RPMI7951 (cell line): ENCODE measurements around the gene ACOT11. TPM values are rescaled to one million over a fixed set of nuclear protein-coding genes. Genes with fewer than 3 reads are reported as not detected.
A peak's percentile ranks its signal among the peaks of the same experiment; 100 is the strongest.

Experiments
- DNase-seq: peaks from one replicate; pipeline ENCODE4 v3.0.0-alpha.2; 2012; ENCODE audit warnings: low read depth
- total RNA-seq: library from RNA; depleted of rRNA; stranded (reverse); fragments of >200 nt; shearing (Covaris generic); gene quantifications from 2 replicates; pipeline ENCODE4 v1.2.3, GENCODE V29; 2014

ACOT11 gene
- total RNA-seq, 1 experiment from 2014 or later, result 0.60 TPM

DNA sequence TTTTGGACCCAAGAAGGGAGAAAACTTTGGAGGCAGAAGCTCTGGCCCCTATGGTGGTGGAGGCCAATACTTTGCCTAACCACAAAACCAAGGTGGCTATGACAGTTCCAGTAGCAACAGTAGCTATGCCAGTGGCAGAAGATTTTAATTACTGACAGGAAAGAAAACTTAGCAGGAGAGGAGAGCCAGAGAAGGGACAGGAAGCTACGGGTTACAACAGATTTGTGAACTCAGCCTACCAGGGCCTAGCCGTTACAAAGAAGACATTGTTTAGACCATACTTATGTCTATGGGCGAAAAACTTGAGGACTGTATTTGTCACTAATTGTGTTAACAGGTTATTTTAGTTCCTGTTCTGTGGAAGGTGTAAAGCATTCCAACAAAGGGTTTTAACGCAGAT is 10.4 kb upstream of the ACOT11 start:
- no peak for DNase-seq

DNA sequence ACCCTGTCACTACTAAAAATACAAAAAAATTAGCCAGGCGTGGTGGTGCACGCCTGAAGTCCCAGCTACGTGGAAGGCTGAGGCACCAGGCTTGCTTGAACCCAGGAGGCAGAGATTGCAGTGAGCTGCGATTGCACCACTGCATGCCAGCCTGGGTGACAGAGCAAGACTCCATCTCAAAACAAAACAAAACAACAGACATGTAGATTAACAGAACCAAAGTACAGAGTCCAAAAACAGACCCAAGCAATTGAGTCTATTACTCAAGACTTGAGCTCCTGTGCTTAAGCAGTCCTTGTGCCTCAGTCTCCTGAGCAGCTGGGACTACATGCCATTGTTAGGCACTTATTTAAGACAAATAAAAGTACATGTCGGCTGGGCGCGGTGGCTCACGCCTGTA is 9.5 kb upstream of the ACOT11 start:
- DNase-seq, result no peak

DNA sequence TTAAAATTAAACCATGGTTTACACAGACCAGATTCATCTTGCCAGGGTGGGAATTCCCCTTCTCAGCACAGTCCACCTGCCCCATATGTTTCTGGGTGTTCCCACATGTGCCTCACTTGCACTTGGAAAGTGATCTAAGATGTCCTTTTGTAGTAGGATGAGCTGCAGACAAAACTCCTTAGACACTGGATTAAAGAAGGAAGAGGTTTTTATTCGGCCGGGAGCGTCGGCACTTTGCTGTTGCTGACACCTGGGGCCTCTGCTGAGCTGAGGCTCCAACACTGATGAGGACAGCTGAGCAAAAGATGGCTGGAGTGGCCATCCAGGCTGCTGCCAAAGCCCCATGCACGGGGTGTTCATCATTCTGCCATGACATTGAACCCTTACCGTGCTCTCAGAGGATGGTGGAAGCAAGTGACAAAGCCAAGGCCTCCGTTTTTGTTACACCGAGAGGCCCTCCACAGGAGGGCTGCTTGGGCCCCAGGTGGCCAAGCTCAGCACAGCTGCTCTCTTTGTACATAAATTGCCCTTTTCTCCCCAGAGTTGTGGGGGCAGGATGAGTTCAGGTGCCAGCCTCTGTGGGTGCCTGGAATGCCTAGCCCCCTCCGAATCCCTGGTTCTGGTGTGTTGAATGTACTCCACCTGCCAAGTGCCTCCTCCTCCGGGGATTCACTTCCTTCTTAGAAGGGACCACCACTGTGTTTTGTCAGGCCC is 7.3 kb upstream of the ACOT11 start:
- no peak for DNase-seq

DNA sequence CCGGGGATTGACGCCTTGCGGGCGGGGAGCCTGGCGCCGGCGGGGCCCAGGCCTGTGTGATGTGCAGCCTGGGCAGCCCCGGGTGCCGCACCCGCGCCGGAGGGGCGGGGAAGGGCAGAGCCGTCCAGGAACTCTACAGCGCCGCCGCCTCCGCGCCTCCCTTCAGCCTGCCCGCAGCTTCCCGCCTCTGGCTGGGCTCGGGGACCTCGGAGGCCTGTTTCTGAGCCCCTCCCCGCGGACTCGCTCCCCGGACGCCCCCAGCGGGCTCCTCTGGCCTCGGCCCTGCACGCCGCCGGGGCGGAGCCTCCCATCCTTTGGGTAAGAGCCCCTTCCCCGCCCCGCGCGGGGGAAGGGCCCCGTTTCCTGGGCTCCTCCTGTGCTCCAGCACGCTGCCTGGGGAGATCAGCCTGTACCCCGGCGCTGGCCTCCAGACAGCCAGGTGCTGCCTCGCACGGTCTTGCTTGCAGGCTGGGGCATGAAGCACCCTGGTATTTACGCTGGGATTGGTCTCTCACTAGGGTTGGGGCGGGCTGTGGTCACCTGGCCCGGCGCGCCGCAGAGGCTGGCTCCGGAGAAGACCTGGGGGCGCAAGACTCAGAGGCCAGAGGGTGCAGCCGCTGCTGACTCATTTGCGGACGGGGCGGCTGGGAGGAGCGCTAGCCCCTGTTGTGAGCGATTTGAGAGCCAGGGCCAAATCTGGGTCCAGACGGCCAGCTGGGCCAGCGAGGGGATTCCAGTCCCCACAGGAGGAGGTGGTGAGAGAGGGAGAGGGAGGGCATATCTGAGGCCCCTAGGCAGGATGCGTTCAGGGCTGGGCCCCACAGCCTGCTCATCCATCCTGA is 5.7 kb upstream of the ACOT11 start:
- DNase-seq, result peak; percentile 82

DNA sequence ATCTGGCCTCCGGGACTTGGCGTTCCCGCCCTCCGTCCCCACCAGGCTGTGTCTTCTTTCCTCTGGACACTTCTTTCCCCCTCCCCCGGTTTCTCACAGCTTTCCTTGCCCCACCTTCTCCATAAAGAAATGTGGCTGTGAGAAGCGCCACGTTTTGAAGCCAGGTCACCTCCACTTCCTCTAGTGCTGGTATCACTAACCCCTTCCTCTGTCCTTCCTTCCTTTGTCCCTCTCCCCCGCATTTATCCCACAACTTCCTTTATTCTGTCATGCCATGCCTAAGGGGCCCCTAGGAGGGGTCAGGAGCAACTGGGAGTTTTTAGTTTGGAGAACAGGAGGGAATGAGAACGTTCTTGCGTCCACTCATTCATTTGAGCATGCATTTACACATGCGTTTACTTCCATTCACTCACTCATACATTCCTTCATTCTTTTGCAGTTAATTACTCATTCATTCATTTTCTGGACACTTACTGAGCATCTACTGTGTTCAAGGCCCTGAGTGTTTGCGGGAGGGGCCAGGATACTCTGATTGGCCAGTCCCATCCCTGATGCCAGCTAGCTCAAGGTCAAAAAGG is 5.0 kb upstream of the ACOT11 start:
- DNase-seq, result peak; percentile 47

DNA sequence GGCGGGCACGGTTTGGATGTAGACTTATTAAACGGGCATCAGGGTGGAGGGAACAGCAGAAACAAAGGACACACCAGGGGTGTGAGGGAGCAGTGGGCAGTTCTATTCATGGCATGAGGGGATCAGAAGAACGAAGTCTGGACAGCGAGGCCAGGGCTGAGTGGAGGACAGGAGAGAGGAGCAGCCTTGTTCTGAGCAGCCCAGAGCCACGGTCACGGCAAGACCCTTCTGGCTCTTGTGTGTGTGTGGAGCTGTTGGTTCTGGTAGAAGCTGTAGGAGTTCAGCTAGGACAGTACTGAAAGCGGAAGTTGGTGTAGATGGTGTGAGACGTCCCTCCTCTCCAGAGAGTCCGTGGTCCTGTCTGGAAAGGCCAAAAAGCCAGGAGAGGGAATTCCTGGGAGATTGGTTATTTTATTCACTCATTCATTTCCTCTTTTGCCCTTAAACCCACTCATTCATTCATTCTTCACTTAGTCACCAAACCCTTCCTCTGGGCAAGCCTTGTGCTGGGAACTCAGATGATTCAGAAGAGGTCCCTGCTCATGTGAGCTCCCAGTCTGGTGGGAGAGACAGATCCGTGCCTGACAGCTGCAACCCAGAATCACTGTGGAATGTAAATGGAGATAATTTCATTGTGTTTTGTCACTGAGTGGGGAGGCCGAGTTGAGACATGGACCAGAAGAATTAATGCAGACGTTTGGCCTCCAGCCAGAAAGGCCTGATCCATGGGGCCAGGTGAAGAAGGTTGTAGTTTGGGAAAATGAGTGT is 4.1 kb upstream of the ACOT11 start:
- peak; percentile 38 for DNase-seq

DNA sequence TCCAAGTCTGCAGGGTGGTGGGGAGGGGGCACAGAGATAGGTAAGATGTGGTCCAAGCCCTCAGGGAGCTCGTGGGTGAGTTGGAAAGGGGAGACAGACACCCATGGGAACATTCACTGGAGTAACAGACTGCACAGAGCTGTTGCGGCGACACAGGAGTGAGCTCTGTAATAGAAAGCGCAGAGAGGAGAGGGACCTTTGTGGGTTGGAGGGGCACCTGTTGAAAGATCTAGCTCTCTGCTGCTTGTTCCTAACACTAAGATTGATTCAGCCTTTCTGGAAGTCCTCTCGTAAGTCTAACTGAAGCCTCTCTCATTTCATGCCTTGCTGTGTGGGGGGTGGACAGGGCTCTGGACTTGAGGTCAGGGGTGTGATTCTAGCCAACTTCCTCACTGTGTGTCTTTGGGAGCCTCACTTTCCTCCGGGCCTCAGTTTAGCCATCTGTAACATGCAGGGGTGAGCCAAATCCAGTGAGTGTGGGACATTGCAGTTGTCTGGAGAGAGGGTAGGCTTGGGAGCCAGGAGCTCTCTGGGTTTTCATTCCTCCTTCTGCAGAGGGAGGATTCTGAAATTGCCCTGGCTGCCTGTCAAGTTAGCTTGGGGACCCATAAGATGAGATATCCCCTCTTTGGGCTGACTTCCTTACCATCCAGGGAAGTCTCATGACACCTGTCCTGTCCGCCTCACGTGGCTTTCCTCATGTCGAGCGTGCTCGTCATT is 2.0 kb upstream of the ACOT11 start:
- no peak for DNase-seq

GRCh38 chr1:54546651-54547401 is 1.2 kb upstream of the ACOT11 start:
- DNase-seq, result peak; percentile 62

DNA sequence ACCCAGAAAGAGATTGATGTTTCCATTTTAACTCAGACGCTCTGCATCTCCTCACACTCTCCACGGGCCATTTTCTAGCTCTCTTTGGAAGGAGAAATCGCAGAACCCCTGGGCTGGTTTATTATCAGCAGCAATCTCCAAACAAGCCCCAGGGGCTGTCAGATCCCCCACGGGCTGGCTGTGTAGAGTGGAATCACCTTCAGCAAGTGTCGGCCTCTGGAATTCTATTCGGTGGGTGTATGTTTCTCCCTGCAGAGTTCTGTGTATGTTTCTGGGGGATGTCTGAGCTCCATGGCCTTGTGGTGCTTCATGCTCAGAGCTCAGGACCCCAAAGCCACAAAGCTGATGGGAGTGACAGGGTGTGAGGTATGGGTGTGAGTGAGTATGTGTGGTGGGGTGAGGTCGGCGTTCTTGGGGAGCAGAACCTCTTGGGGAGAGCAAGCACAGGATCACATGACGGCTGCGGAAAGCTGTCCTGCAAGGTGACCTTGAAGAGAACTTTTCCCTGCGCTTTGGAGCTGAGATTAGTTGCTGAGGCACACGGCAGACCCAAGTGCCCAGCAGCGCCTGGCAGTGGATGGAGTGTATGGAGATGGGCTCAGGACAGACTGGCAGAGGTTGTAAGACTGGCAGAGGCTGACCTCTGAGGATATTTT is 489 bp downstream of the ACOT11 start:
- DNase-seq, result no peak

DNA sequence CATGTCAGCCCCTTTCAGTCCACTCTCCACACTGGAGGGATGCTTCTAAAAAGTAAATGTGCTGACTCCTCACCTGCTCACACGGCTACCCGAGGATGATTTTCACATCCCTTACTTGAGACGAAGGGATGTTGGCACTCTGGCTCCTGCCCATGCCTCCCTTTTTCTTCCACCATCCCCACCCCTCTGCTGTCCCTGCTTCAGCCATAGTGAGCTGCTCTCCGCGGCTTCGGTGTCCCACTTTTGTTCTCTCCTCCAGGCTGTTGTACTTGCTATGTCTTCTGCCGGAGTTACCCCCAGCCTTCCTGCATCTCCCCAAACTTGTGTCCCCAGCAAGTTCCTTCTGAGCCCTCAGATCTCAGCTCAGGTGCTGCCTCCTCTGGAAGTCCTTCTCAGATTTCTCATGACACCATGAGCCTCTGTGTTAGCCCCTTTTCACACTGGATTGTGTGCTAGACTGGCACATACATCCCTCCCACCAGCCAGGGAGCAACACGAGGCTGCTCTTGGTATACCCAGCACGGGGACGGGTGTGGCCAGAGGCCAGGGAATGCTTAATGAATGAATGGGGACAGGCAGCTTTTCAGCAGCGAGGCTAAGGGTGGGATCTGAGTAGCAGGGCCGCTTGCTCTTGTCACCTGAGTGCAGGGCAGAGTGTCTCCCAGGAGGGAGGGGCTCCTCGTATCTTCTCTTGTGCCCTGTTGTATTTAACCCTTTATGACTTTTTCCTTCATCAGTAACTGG is 1.3 kb downstream of the ACOT11 start:
- no peak for DNase-seq

DNA sequence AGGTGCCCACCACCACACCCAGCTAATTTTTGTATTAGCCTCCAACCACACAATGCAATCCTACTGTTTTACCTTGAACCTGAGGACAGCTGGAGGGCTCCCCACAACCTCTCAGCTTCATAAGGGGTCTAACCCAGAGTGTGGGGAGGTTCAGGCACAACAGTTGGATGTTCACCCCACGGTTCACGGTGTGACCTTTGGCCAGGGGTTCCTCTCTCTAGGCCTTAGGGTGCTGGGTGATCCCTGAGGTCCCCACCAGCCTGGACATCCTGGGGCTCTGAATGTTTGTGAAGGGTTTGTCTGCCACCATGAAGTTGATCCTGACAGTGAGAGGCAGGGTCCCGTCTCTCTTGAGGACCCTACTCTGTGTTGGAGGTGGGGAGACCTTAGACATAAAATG is 3.9 kb downstream of the ACOT11 start:
- DNase-seq, result no peak

DNA sequence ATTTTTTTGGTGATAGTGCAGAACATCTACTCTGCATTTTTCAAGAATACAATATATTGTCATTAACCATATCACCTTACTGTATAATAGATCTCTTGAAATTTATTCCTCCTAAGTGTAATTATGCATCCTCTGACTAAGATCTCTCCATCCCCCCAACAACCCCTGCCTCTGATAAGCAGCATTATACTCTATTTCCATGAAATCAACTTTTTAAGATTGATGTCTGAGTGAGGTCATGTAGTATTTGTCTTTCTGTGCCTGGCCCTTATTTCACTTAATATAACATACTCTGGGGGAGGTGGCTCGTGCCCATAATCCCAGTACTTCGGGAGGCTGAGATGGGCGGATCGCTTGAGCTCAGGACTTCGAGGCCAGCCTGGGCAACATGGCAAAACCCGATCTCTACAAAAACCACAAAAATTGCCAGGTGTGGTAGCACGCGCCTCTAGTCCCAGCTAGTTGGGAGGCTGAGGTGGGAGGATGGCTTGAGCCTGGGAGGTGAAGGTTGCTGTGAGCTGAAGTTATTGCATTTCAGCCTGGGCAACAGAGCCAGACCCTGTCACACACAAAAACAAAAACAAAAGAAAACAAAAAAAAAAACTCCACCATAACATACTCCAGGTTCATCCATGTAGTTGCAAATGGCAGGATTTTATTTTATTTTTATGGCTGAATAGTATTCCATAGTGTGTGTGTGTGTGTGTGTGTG is 5.7 kb downstream of the ACOT11 start:
- DNase-seq, result no peak

GRCh38 chr1:54556110-54556509 is 8.1 kb downstream of the ACOT11 start:
- no peak for DNase-seq

DNA sequence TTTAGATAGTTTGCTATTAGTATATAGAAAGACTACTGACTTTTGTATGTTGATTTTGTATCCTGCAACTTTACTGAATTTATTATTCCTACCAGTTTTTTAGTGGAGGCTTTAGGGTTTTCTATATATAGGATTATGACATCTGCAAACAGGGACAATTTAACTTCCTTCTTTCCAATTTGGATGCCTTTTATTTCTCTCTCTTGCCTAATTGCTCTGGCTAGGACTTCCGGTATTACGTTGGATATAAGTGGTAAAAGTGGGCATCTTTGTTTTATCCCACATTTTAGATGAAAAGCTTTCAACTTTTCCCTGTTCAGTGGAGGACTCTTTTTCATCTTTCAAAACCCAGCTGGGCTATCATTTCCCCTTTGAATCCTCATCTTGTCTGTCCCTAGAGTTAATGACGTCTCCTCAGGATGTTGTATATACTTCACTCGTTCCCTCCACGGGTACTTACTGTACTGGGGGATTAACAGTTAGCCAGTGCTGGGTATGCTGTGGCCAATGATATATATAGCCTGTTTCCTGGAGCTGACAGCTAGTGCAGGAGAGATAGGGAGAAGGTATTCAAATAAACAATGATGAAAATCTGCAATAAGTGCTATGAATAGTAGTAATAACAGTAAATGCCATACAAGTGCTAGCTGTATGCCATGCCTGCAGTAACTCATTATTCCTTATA is 9.8 kb downstream of the ACOT11 start:
- no peak for DNase-seq

DNA sequence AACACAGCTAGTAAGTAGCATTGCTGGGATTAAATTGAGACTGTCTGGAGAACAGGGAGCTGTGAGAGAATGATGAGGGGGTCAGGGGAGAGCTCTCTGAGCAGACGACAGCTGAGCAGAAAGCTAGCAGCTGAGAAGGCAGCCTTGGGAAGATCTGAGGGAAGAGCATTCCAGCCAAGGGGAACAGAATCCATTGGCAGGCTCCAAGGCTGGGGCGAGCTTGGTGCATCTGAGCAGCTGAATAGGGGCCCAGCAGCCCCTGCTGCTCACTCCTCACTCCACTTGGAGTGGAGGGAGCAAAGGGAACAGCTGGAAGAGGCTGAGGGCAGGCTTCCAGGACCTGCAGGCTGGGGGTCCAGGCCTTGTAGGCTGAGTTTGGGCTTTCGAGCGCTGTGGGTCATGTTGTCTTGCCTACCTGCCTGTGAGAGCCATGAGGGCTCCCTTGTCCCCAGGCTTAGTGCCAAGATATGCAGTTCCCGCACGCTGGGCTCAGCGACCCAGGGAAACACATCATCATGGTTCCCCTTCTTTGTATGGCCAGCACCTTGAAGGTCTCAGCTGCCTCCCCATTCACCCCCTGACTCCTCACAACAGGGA is 10.5 kb downstream of the ACOT11 start:
- no peak for DNase-seq

GRCh38 chr1:54559111-54559548 is 11.1 kb downstream of the ACOT11 start:
- no peak for DNase-seq

DNA sequence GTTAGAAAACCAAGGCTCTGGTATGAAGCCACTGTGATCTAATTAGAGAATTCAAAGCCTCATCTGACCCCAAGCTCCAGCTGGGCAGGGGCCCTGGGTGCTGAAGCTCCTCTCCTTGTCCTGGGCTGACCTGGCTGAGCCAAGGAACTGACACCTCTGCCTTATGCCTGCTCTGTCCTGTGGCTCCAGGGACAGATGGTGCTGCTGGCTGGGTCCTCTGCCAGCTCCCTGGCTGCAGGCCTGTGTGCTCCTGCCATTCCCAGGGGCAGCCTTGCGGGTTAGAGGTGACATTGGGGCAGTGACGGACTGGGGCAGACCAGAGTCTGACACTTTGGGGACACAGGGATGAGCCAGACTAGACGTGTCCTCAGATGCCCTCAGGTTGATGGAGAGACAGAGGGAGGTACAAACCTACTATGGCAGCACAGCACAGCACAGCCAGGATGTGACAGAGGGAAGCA is 11.8 kb downstream of the ACOT11 start:
- no peak for DNase-seq
